HCT116 (cell line): ENCODE data around the gene TRPC6. TPM values are rescaled to one million over a fixed set of nuclear protein-coding genes. Genes with fewer than 3 reads are reported as not detected.

ENCODE experiments used
- ATAC-seq: fragments of 200-7000 bp; cut with Tn5 transposase; 2 replicates; pipeline ENCODE4 v1.9.1; 2020; ENCODE audit warnings: mild to moderate bottlenecking, moderate library complexity
- BruUV-seq: library from RNA; stranded (reverse); fragments of 400-500 nt; replicated peaks from 2 replicates; lab custom pipeline; 2021; lab: Mats Ljungman, UMichigan
- CTCF ChIA-PET: fragments of 300-600 bp; sonication (Branson Sonifier 250); formaldehyde crosslinking; loops from one replicate; lab custom pipeline; 2021; ENCODE audit warnings: antibody characterized with exemption; lab: Charles Lee
- POLR2A ChIA-PET: fragments of 300-600, 350-600 bp; sonication (Branson Sonifier 250); formaldehyde crosslinking; loops from one replicate; lab custom pipeline; 2021; ENCODE audit warnings: antibody characterized with exemption; lab: Charles Lee
- RAD21 ChIA-PET, 2 experiments: fragments of 300-600 bp; sonication (Branson Sonifier 250); formaldehyde crosslinking; loops; one replicate each; lab custom pipeline; 2023; ENCODE audit warnings: low total read pairs in 2 of 2; ENCODE audit not compliant: uncharacterized antibody in 2 of 2, unreplicated experiment in 2 of 2, low non-redundant PET in 1 of 2; lab: Charles Lee
- DNase-seq: peaks from one replicate; pipeline ENCODE4 v3.0.0-alpha.2; 2010; ENCODE audit warnings: low read depth, low spot score
- H2AFZ ChIP-seq: fragments of 200-600 bp; shearing (Covaris generic), sonication (generic); 2 replicates; pipeline ENCODE4 v1.6.1; 2017; ENCODE audit warnings: low read depth, mixed run types, mixed read lengths, antibody characterized with exemption, low read length; ENCODE audit not compliant: poor library complexity, severe bottlenecking
- H3K27ac ChIP-seq: 2 replicates; pipeline ENCODE4 v1.5.1; 2012; ENCODE audit warnings: low read depth, low read length
- H3K27me3 ChIP-seq: fragments of 200-600 bp; sonication (generic); 2 replicates; pipeline ENCODE4 v1.6.1; 2016; ENCODE audit warnings: mixed run types, low read length, mixed read lengths; ENCODE audit not compliant: insufficient read depth
- H3K36me3 ChIP-seq, 2 experiments: fragments of 200-500 bp in 1 of 2; fragments of 200-600 bp in 1 of 2; sonication (Bioruptor generic) in 1 of 2; sonication (generic) in 1 of 2; 2 replicates each; pipeline versions ENCODE4 v1.5.1 to v1.6.1; 2014 to 2016; ENCODE audit warnings: low read length in 2 of 2, inconsistent platforms in 1 of 2, mixed read lengths in 1 of 2, mixed run types in 1 of 2; ENCODE audit not compliant: insufficient read depth in 2 of 2, control insufficient read depth in 1 of 2
- H3K4me1 ChIP-seq, 2 experiments: fragments of 200-600 bp in 1 of 2; sonication (generic) in 1 of 2; 2 replicates each; pipeline versions ENCODE4 v1.5.1 to v1.6.1; 2012 to 2017; ENCODE audit warnings: low read length in 2 of 2, inconsistent platforms in 1 of 2, mild to moderate bottlenecking in 1 of 2, mixed read lengths in 1 of 2, mixed run types in 1 of 2, moderate library complexity in 1 of 2; ENCODE audit not compliant: insufficient read depth in 2 of 2, control insufficient read depth in 1 of 2
- H3K4me2 ChIP-seq: fragments of 200-600 bp; sonication (generic); 2 replicates; pipeline ENCODE4 v1.6.1; 2017; ENCODE audit warnings: mixed run types, low read length, mixed read lengths
- H3K4me3 ChIP-seq, 2 experiments: fragments of 200-600 bp in 1 of 2; sonication (generic) in 1 of 2; replicated peaks in 1 of 2; 2 replicates each; pipeline ENCODE4 v1.5.1; 2011 to 2016; ENCODE audit warnings: low read length in 2 of 2, control low read depth in 1 of 2, low read depth in 1 of 2, mild to moderate bottlenecking in 1 of 2, mixed read lengths in 1 of 2, mixed run types in 1 of 2
- H3K79me2 ChIP-seq: fragments of 200-600 bp; sonication (generic); 2 replicates; pipeline ENCODE4 v1.6.1; 2017; ENCODE audit warnings: mild to moderate bottlenecking, mixed run types, low read length, moderate library complexity, mixed read lengths; ENCODE audit not compliant: insufficient read depth
- H3K9ac ChIP-seq: fragments of 200-600 bp; sonication (generic); 2 replicates; pipeline ENCODE4 v1.6.1; 2016; ENCODE audit warnings: low read length, mixed read lengths
- H3K9me2 ChIP-seq: fragments of 200-600 bp; sonication (generic), shearing (Covaris generic); 2 replicates; pipeline ENCODE4 v1.6.1; 2017; ENCODE audit warnings: mixed run types, mild to moderate bottlenecking, moderate library complexity; ENCODE audit not compliant: insufficient read depth
- H3K9me3 ChIP-seq, 2 experiments: fragments of 200-500 bp in 1 of 2; fragments of 200-600 bp in 1 of 2; sonication (Bioruptor generic) in 1 of 2; sonication (generic) in 1 of 2; 2 replicates each; pipeline ENCODE4 v1.6.1; 2014 to 2017; ENCODE audit warnings: low read length in 2 of 2, mixed read lengths in 2 of 2, inconsistent platforms in 1 of 2, low read depth in 1 of 2, mild to moderate bottlenecking in 1 of 2, mixed run types in 1 of 2, moderate library complexity in 1 of 2; ENCODE audit not compliant: control insufficient read depth in 1 of 2, insufficient read depth in 1 of 2
- H4K20me1 ChIP-seq: fragments of 200-600 bp; sonication (generic), shearing (Covaris generic); 2 replicates; pipeline ENCODE4 v1.6.1; 2017; ENCODE audit warnings: mixed run types, mild to moderate bottlenecking, moderate library complexity; ENCODE audit not compliant: insufficient read depth
- CEBPB ChIP-seq: IDR thresholded peaks from 2 replicates; pipeline ENCODE4 v1.6.1; 2012; ENCODE audit warnings: low read depth
- EZH2phosphoT487 ChIP-seq: fragments of 200-600 bp; IDR thresholded peaks from 2 replicates; pipeline ENCODE4 v1.6.1; 2018; ENCODE audit warnings: antibody characterized with exemption, borderline replicate concordance
- FOSL1 ChIP-seq: IDR thresholded peaks from 2 replicates; pipeline ENCODE4 v1.6.1; 2012; ENCODE audit warnings: low read depth
- JUND ChIP-seq: IDR thresholded peaks from 2 replicates; pipeline ENCODE4 v1.6.1; 2012
- POLR2AphosphoS5 ChIP-seq: IDR thresholded peaks from 2 replicates; pipeline ENCODE4 v1.6.1; 2011; ENCODE audit warnings: mild to moderate bottlenecking, low read depth, low read length, moderate library complexity
- RAD21 ChIP-seq: IDR thresholded peaks from 2 replicates; pipeline ENCODE4 v1.6.1; 2012; ENCODE audit warnings: low read depth, mild to moderate bottlenecking
- SIN3A ChIP-seq: IDR thresholded peaks from 2 replicates; pipeline ENCODE4 v1.6.1; 2012; ENCODE audit warnings: low read depth
- SP1 ChIP-seq: IDR thresholded peaks from 2 replicates; pipeline ENCODE4 v1.6.1; 2012; ENCODE audit warnings: low read depth
- SRF ChIP-seq: IDR thresholded peaks from 2 replicates; pipeline ENCODE4 v1.6.1; 2012; ENCODE audit warnings: low read depth
- ZNF274 ChIP-seq: fragments of 200-500 bp; sonication (Bioruptor generic); IDR thresholded peaks from 2 replicates; pipeline ENCODE4 v1.6.1; 2014; ENCODE audit warnings: mild to moderate bottlenecking, low read depth, low read length, inconsistent platforms
- intact Hi-C: fragments of 100-400 bp; cut with micrococcal nuclease; formaldehyde crosslinking; loops from 2 replicates; pipeline ENCODE4 v1.10.0; 2022
- total RNA-seq: library from RNA; stranded (reverse); gene quantifications from one replicate; pipeline ENCODE4 v1.2.1, GENCODE V29; 2021; ENCODE audit not compliant: unreplicated experiment
- TF ChIP-seq, protein P1 (sequence below): IDR thresholded peaks from 2 replicates; pipeline ENCODE4 v1.6.1; 2011; ENCODE audit warnings: mild to moderate bottlenecking, low read length, moderate library complexity; ENCODE audit not compliant: insufficient replicate concordance; ENCODE audit errors: extremely low read depth
- TF ChIP-seq, protein P2 (sequence below): IDR thresholded peaks from 2 replicates; pipeline ENCODE4 v1.6.1; 2012

TRPC6 gene
- total RNA-seq, 1 experiment from 2014 or later = not detected

DNA sequence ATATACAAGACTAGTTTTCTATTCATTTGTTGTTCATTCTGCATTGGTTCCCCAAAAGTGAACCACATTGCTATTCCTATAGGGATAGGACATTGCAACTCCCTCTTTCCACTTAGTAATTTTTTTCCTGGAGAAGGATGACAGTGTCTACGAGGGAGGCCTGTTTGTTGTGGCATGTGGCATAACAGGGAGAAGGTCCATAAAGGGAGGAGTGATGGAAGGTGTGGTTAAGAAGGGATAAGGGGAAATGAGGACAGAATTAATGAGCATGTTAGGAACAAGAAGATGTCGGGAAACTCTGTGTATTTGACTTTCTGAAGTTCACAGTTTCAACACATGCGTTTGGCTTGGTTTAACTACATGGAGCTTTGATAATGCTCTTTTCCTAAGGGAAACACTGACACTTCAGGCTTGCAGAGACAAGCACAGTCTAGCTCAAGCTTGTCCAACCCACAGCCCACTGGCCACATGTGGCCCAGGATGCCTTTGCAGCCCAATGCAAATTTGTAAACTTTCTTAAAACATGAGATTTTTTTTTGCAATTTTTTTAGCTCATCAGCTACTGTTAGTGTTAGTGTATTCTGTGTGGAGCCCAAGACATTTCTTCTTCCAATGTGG is 149.7 kb downstream of the TRPC6 start:
- H2AFZ ChIP-seq = no peak overlapping the region
- DNase-seq (no peak), ATAC-seq (no peak)
- H3K9me2 ChIP-seq = no peaks in the 10 kb centered on the region
- no peak overlapping the region for H3K27ac ChIP-seq
- CTCF ChIA-PET = interaction anchor here (1.7 to 2.5 kb wide), 2 partner anchors 326 to 454 kb away, joined by 5 to 6 read pairs; no protein-coding TSS in a partner anchor
- H4K20me1 ChIP-seq = no peaks in the 10 kb centered on the region
- no peak overlapping the region for H3K9ac ChIP-seq
- no peak overlapping the region for H3K4me2 ChIP-seq
- TF ChIP-seq CEBPB = no peak
- TF ChIP-seq, protein P1, sequence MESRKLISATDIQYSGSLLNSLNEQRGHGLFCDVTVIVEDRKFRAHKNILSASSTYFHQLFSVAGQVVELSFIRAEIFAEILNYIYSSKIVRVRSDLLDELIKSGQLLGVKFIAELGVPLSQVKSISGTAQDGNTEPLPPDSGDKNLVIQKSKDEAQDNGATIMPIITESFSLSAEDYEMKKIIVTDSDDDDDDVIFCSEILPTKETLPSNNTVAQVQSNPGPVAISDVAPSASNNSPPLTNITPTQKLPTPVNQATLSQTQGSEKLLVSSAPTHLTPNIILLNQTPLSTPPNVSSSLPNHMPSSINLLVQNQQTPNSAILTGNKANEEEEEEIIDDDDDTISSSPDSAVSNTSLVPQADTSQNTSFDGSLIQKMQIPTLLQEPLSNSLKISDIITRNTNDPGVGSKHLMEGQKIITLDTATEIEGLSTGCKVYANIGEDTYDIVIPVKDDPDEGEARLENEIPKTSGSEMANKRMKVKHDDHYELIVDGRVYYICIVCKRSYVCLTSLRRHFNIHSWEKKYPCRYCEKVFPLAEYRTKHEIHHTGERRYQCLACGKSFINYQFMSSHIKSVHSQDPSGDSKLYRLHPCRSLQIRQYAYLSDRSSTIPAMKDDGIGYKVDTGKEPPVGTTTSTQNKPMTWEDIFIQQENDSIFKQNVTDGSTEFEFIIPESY = no peak
- TF ChIP-seq SRF = no peak
- TF ChIP-seq, protein P2, sequence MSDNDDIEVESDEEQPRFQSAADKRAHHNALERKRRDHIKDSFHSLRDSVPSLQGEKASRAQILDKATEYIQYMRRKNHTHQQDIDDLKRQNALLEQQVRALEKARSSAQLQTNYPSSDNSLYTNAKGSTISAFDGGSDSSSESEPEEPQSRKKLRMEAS = no peak
- no peak for TF ChIP-seq RAD21
- no peak for TF ChIP-seq POLR2AphosphoS5
- no peak for TF ChIP-seq FOSL1
- no peak for TF ChIP-seq SP1
- TF ChIP-seq ZNF274 = no peak
- TF ChIP-seq EZH2phosphoT487 = no peak
- no peak for TF ChIP-seq JUND
- no peak for TF ChIP-seq SIN3A
- H3K79me2 ChIP-seq = no peaks in the 10 kb centered on the region
- RAD21 ChIA-PET = no interaction called here
- no peak overlapping the region for H3K4me3 ChIP-seq
- POLR2A ChIA-PET = no interaction called here
- H3K9me3 ChIP-seq = no peaks in the 10 kb centered on the region
- H3K4me1 ChIP-seq = 0 out of 4 replicates have a peak, but pooled peaks cover 0 to 4% of the 10 kb centered on the region in 2 experiments
- no TSS peak for BruUV-seq
- no peaks in the 10 kb centered on the region for H3K36me3 ChIP-seq
- H3K27me3 ChIP-seq = no peaks in the 10 kb centered on the region
- intact Hi-C loops = no loop called here
